ENCODE data around the gene PPP2R5B.

Gene PPP2R5B

GRCh38 chr11:64888729-64889511, 35.6 kb upstream of the PPP2R5B start:
- DNase-seq (ENCODE audit: low read depth), result no peak

- DNase-seq (ENCODE audit: low read depth), result no peak
Measured at GRCh38 chr11:64890522-64890939, 34.0 kb upstream of the PPP2R5B start.

- no peak for DNase-seq (ENCODE audit: low read depth)
Measured at GRCh38 chr11:64891215-64891848, 33.2 kb upstream of the PPP2R5B start.

- no peak for DNase-seq (ENCODE audit: low read depth)
Measured at GRCh38 chr11:64891880-64892279, 32.6 kb upstream of the PPP2R5B start.

GRCh38 chr11:64892411-64892831, 32.1 kb upstream of the PPP2R5B start:
- DNase-seq (ENCODE audit: low read depth), result no peak

- no peak for DNase-seq (ENCODE audit: low read depth)
Measured at GRCh38 chr11:64892838-64893193, 31.7 kb upstream of the PPP2R5B start.

- no peak for DNase-seq (ENCODE audit: low read depth)
Measured at GRCh38 chr11:64893194-64894069, 31.1 kb upstream of the PPP2R5B start.

- DNase-seq (ENCODE audit: low read depth), result peak; percentile 93
Measured at GRCh38 chr11:64894070-64894811, 30.2 kb upstream of the PPP2R5B start.

GRCh38 chr11:64894812-64895452, 29.6 kb upstream of the PPP2R5B start:
- DNase-seq (ENCODE audit: low read depth), result no peak

- no peak for DNase-seq (ENCODE audit: low read depth)
Measured at GRCh38 chr11:64896448-64897022, 28.0 kb upstream of the PPP2R5B start.

GRCh38 chr11:64897381-64898075, 27.0 kb upstream of the PPP2R5B start:
- DNase-seq (ENCODE audit: low read depth), result no peak

- DNase-seq (ENCODE audit: low read depth), result no peak
Measured at GRCh38 chr11:64898076-64898445, 26.4 kb upstream of the PPP2R5B start.

GRCh38 chr11:64898541-64898940, 25.9 kb upstream of the PPP2R5B start:
- no peak for DNase-seq (ENCODE audit: low read depth)

- peak; percentile 38 for DNase-seq (ENCODE audit: low read depth)
Measured at GRCh38 chr11:64900263-64900678, 24.2 kb upstream of the PPP2R5B start.

- no peak for DNase-seq (ENCODE audit: low read depth)
Measured at GRCh38 chr11:64900774-64901173, 23.7 kb upstream of the PPP2R5B start.

- no peak for DNase-seq (ENCODE audit: low read depth)
Measured at GRCh38 chr11:64902102-64902900, 22.2 kb upstream of the PPP2R5B start.

GRCh38 chr11:64903291-64903833, 21.1 kb upstream of the PPP2R5B start:
- DNase-seq (ENCODE audit: low read depth), result no peak

- no peak for DNase-seq (ENCODE audit: low read depth)
Measured at GRCh38 chr11:64905516-64906313, 18.8 kb upstream of the PPP2R5B start.

- DNase-seq (ENCODE audit: low read depth), result no peak
Measured at GRCh38 chr11:64906314-64906635, 18.2 kb upstream of the PPP2R5B start.
